HG03066 (cell line): ENCODE measurements around the gene NAT8L.

Experiments used
- ATAC-seq: cut with Tn5 transposase; IDR thresholded peaks from one replicate; pipeline ENCODE4 v1.9.1; 2021; ENCODE audit warnings: low read depth; ENCODE audit not compliant: unreplicated experiment

Gene NAT8L

DNA sequence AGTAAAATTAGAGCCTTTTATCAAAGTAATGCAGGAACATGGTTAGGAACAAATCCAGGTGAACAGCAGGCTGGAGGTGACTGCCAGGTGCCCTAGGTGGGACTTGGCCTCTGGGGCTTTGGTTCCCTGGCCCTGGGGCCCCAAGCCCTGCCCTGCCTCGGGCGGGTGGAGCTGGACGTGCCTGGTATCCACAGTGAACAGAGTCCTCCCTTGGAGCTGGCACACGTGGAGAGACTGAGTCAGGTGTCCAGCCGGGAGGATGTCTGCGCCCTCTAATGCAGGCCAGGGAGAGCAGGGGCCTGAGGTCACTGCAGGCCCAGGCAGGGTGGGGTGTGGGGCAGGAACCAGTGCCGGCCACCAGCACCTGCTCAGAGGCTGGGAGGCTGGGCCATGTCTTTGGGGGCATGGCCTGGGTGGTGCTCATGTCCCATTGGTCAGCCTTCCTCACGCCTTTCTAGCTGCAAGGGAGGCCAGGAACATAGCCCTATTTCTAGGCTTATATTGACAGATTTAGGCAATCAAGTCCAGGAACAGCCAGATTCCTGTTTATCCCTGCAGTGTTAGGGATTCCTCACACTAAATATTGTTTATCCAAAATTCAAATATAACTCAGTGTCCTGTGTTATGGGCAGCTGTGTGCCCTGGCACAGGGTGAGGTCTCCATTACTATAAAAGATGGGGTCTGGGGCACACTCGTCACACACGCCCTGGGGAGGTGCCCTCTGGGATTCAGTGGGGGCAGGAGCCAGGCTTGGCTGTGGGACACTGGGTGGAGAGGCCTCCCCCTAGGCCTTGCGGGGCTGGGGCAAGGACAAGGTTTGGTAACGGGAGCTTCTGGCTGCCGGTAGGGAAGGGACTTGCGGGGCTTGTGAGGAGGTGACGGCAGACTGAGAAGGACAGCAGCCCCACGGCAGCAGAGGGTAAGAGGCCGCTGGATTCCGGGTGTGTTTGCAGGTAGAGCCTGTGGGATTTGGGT lies 14.3 kb upstream of the NAT8L start:
- no peak for ATAC-seq

DNA sequence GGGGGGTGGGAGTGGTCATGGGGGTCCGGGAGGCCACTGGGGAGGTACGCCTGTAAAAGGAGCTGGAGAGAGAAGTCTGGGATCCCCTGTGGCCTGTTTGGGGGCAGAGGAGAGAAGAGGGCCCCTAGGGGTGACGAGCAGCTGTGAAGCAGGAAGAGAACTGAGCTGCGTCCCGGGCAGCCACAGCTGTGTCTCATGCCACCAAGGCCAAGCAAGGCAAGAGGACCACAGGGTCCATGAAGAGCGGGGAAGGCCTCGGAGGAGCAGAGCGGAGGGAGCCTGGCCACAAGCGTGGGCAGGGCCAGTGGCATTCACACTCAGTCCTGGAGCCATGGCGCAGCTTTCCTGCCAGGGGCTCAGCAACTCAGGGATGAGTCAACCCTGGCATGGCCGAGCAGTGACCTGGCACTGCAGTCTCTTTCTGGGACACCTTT lies 13.6 kb upstream of the NAT8L start:
- no peak for ATAC-seq

DNA sequence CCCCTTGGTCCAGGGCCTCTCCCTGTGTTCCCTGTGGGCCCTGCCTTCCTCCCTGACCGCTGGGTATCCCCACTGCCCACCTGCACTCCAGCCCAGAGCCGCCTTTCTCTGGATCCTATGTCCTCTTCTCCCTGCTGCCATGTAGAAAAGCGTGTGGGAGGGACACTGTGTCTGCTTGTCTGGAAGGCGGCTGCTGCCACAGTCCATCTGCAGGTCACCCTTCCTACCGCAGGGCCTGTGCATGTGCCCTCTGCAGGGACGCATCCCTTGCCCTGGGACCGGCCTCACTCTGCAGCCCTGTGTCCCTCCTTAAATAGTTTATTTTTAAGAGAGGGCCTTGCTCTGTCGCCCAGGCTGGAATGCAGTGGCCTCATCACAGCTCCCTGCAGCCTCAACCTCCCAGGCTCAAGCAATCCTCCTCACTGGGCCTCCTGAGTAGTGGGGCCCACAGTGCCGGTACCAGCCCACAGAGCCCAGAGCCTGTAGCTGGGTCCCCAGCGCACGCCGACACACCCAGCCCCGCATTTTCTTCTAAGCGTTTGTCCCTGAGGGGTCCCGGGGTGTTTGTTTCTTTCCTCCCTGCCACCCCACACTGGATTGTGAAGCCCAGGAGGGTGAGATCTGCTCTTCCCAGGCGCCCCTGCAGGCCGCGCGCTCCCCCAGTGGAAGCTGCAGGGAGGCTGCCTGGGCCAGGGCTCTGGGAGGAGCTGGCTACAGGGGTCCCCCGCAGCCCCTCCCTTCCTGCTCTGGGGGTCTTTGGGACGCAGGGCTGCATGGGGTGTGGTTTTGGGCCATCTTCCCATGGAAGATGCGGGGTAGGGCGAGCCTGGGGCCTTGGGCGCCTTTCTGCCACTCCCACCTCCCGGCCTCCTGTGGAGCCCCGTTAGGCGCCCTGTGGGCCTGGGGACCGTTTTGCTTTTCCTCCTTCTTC lies 12.8 kb upstream of the NAT8L start:
- no peak for ATAC-seq

DNA sequence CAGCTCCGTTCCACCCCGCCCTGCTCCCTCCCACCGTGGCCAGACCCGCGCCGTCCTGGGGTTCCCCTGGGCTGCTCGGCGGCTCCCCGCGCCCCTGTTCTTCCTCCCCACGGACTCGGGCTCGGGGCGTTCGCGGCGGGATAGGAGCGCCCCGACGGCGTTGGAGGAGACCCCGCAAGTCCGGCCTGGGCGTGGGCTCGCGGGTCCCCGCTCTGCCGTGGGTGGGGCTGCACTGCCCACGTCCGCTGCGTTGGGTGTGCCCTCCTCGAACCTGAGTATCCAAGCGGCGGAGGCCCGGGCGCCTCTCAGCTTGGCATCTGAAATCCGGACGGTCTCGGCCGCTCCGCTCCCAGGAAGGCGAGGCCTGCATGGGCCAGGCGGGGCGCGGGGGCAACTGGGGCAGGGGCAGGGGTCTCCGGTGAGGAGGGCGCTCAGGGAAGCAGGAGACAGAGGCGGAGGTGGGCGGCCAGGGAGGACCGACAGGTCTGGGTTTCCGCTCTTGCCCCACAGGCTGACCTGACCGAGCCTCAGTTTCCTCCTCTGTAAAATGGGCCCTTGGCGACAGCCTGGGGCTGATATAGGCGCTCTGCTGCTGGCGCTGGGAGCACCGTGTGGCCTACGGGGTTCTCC lies 12.0 kb upstream of the NAT8L start:
- ATAC-seq: no peak

DNA sequence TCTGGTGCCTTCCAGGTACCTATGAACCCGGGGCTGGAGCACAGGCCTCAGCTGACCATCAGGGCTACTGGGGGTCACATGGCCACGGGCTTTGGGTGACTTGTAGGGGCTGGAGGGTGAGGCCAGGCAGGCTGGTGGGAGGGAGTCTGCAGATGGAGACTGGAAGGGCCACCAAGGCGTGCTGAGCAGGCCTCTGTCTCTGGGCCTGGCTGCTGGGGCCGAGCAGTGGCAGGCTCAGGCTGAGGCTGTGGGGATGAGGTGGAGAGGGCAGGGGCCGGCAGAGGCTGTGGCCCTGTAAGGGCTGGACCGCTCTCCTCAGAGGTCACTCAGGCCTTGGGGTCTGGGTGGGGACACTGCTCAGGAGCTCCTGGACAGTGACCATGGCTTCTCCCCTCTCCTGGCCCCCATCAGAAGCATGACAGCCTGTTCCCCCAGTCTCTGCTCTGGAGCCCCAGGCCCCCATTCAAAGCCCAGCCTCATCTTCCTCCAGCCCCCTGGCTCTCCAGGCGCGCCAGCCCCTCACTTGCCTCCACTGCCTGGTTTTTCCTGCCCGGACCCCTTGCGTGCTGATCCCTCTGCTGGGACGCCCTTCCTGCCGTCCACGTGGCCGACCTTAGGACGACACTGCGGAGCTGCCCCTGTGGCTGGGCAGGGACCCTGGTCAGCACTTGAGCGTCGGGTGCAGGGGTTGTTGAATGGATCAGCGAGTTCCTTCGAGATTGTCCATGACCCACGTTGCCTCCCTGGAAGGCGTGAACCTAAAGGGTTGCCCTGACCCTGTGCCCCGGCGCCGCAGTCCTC lies 11.1 kb upstream of the NAT8L start:
- no peak for ATAC-seq

DNA sequence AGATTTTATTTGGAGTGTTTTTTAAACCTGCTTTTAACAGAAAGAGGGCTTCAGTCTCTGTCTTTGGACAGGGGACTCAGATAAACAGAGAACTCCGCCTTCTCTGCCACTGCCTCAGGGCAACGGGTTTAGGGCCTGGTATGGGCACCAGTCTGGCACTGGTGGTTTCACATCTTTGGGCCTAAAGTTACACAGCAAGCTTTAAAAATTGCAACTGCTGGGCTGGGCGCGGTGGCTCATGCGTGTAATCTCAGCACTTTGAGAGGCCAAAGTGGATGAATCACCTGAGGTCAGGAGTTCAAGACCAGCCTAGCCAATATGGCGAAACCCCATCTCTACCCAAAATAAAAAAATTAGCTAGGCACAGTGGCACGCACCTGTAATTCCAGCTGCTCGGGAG lies 10.3 kb upstream of the NAT8L start:
- ATAC-seq: no peak

DNA sequence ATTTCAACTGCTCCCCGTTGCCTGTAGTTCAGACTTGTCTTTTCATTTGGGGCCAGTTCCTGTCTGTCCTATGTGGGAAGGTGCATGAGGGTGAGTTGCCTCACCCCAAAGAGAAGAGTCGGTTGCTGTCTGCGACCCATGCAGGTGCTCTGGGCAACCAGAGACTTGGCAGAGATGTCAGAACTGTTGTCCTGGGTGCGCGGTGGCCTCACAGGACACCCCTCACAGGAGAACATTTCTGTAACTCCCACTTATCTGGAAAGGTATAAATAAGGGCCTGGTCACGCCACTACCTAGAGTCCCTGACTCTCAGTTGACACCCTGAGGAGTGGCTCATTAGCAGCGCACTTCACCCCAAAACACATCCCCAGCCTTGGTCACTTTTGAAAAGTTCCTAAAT lies 9.7 kb upstream of the NAT8L start:
- no peak for ATAC-seq

DNA sequence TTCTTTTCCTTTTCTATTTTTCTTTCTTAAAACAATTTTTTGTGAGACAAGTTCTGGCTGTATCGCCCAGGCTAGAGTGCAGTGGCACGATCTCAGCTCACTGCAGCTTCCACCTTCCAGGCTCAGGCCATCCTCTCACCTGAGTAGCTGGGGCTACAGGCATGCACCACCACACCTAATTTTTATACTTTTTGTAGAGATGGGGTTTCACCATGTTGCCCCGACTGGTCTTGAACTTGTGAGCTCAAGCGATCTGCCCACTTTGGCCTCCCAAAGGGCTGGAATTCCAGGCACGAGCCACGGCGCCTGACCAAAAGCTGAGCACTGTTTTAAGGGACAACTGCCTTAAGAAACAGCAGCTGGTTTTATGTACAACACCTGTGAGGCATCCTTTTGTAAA lies 9.3 kb upstream of the NAT8L start:
- no peak for ATAC-seq

DNA sequence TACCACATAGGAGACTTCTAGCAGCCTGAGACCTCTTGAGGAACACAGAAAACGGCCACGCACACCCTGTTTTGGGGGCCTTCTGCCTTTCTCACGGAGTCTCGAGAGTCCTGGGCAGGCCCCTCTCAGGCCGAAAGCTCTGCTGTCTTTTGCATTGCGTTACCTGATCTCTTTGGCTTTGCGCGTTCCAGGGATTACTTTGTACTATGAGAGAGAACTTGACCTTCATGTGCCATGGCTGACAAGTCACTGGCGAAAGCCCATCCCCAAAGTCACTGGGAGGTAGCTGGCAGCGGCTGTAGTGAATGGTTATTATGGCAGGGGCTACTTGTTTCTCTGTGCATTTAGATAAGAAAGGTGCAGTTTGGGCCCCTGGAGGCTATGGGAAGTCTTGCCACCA lies 8.0 kb upstream of the NAT8L start:
- no peak for ATAC-seq

DNA sequence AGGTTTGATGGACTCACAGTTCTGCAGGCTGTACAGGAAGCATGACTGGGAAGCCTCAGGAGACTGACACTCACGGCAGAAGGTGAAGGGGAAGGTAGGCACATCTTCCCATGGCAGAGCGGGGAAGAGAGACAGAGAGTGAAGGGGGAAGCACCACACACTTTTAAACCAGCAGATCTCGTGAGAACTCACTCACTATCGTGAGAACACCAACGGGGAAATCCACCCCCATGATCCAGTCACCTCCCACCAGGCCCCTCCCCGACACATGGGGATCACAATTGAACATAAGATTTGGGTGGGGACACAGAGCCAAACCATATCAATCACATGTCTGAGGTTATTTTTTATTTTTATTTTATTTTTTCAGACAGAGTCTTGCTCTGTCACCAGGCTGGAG lies 4.9 kb upstream of the NAT8L start:
- ATAC-seq: no peak

DNA sequence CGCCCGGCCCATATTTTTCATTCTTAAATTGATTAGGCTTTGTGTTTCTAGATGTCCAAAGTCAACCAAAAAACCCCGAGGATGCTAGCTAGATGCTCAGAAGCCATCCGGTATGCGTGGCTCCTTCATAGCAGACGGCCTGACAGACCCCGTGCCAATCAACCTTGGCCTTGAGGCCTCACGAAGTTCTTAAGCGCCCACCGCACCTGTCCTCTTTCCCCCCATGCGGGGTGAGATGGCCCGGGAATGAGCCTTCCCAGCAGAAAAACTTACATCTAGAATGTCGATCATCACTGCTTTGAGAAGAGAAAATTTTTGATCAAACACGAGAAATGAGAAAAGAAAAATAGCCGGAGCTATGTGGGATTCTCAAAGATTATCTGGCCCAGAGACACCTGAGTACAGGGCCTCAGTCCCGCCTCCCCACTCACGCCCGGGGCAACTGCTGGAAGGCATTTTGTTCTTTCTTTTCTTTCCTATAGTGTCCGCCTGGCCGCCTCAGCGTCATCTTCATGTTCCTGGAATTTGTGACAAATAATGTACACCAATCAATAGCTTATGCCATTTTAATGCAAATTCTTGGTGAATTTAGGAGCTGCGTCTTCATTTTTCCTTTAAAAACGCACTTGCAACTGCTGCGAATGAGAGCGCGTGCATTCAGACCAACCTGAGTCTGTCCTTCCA lies 1.6 kb upstream of the NAT8L start:
- ATAC-seq: no peak

DNA sequence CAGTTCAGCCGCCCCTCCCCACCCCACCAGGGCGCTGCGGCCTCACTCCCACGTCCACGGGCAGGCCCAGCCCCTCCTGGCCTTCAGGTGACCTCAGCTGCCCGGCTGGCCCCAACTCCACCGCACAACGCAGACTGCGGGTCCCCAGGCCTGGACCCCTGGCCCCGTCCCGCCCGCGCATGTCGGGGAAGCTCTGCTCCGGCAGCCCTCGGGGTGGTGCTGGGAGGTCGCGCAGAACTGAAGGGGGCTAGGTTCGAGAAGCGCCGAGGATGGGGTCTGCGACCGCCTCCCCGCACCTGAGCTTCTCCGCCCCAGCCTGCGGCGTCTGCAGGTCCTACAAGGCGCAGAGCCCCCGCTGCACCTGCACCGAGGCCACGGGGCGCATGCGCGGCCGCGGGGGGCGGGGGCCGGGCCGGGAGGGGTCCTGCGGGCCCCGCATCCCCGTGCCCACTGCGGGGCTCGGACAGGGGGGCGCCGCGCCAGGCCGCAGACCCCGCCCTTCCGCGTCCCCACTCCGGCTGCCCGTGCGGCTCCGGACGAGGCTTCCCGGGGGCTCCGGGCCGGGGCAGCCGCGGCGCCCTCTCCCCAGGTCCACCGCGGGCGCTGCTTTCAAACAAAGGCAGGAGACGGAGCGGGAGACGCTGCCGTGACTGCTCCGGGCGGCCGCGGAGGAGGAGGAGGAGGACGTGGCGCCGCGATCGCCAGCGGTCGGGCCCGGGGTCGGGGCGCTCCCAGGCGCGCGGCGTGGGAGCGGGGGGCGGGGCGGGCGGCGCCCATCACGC lies 672 bp upstream of the NAT8L start:
- no peak for ATAC-seq

DNA sequence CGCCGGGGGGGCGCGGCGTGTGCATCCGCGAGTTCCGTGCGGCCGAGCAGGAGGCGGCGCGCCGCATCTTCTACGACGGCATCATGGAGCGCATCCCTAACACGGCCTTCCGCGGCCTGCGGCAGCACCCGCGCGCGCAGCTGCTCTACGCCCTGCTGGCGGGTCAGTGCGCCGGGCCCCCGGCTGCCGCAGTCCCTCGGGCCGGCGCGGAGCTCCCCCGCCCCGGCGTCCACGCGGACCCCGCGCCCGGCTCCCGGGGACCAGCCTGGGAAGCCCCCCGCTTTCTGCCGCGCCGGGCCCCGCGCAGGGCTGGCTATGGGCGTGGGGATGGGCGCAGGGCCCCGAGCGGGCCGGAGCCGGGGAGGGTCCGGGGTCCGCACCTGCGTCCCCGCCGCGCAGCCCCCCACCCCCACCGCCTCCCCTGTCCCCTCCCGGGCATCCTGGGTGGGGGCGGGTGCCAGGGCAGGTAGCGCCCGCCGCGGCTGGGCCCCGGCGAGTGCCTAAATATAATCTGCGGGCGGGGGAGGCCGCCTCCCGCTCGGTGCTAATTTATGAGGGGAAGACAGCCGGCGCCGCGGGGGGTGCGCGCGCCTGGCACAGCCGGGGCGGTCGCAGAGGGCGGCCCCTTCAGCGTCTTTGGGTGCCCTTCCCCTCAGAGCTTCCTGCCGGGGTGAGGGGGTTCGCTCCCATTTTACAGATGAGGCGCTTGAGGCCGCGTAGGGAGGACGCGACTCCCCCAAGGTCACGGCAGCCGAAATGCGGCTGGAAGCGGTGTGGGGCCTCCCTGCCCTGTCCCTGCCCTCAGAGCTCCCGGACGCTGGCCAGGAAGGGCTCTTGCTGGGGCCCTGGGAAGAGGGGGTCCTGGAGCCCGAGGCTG lies 837 bp downstream of the NAT8L start:
- no peak for ATAC-seq

DNA sequence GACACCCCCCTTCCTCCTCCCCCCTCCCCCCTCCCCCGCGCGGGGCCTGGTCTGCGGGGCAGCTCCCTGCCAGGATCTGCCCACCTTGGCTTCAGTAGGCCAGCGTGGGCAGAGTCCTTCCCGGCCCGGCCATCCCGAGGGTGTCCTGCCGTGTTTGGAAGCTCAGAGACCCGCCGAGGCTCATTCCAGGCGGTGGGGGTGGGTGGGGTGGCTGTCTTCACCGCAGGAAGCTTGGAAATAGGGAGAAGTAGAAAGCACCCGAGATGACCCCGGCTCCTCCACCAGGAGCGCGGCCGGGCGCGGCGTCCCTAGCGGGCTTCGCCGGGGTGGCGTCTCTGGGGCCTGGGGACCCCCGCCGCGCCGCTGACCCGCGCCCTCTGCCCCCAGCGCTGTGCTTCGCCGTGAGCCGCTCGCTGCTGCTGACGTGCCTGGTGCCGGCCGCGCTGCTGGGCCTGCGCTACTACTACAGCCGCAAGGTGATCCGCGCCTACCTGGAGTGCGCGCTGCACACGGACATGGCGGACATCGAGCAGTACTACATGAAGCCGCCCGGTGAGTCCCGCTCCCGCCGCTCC lies 1.6 kb downstream of the NAT8L start:
- no peak for ATAC-seq

DNA sequence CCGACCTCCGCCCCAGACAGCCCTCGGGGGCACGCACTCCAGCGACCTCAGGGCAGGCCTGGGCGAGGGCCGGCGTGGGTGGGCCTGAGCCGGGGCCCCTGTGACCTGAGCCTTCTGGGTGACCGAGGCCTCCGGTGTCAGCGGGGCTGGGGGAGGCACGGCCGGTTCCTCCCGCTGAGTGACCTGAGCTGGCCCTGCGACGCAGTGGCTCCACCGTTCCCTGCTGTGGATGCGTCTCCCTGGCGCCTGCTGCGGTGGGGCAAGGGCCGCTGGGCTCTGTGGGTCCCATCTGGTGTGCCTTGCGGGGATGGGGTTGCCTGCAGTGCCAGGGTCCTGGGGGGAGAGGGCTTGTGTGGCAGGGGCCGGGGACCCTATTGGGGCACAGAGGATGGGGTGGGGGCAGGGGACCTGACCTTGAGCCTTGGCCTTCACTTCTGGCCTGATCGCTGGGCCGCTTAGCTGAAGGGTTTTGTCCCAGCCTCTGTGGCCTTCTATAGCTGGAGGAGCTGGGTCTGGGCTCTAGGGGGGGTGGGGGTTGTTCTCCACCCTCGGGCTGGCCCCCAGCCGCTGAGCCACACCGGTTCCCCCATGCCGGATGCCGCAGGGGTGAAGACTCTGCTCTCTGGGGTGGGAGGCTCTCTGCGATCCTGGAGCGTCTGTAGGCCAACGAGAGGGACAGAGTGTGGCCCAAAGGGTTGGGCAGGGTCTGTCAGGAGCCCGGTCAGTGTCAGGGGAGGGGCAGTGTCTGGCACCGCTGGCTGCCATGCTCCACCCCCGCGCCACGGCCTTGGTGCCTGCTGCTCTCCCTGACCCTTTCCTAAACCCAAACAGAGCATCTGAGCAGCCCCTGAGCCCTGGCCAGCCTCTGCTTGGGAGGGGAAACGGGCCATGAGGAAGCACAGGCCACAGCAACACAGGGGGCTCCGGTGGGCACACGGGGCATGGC lies 2.3 kb downstream of the NAT8L start:
- ATAC-seq: no peak

DNA sequence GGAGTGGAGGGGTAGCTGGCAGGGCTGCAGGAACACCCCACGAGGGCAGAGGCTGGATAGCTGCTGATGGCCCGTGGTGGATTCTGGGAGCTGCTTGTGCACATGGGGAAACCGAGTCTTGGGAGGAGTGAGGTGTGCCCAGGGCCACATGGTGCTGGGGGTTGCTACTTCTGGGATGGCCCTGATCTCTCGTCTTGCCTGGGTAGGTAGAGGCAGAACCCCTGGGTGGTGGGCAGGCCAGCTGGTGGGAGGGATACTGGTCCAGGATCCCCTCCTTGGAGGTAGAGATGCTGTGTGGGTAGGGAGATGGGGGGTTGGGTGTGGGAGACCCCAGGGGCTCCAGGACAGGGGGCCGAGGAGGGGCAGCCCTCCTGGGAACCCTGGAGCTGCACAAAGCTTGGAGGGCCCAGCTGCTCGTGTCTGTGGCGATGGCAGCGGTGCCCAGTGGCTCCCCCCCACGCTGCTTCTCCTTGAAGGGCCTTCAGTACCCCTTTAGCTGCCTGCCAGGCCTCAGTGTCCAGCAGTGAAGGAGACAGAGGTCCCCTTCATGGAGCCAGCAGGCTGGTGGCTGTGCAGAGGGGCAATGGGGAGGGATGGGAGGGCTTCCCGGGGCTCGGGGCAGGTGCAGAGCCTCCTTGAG lies 3.2 kb downstream of the NAT8L start:
- ATAC-seq: no peak
